GM21786 (cell line): Measurements from ENCODE around the gene SLC22A4.

Experiments
- ATAC-seq: cut with Tn5 transposase; IDR thresholded peaks from one replicate; pipeline ENCODE4 v1.9.1; 2021; ENCODE audit not compliant: unreplicated experiment

The SLC22A4 gene

DNA sequence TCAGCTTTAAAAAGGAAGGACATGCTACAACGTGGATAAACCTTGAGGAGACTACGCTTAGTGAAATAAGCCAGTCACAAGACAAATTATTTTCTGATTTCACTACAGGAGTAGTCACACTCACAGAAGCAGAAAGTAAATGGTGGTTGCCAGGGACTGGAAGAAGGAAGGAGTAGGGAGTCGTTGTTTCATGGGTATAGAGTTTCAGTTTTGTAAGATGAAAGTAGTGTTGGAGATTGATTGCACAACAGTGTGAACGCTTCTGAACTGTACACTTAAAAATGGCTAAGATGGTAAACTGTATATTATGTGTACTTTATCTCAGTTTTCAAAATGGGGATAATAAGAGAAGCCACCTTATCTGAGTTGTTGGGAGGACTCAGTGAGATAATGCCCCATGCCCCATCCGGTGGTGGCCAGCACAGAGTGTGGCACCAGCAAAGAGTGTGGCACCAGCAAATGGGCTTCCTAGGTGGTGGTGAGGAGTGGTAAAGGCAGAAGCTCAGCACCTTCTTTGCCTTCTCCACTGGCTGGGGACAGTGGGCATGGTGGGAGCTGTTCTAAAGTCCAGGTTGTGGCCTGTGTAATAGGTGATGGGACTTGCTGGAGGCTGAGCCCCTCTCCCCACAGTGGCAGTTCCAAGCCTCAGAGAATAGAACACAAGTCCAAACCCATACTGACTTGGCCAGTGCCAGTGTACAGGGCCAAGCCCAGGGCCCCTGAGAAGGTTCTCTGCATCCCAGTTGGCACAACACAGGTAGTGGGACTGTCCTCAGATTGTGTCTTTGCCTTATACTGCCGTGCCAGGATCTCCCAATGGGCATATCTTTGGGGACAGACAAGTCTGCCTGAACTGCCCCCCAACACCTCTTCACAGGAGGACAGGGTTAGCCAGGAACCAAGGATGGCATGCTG, 4.4 kb downstream of the SLC22A4 start:
- ATAC-seq: no peak

DNA sequence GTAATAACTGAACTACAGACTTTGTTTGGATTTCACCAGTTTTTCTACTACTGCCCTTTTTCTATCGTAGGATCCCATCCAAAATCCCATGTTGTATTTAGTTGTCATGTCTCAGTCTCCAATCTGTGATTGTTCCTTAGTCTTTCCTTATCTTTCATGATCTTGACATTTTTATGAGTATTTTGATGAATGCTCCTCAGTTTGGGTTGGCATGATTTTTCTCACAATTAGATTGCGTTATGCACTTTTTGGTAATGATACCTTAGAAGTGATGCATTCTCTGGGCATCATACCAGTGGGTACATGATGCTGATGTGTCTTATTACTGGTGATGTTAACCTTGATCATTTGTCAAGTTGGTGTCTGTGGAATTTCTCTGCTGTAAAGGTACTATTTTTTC, 5.7 kb downstream of the SLC22A4 start:
- no peak for ATAC-seq

- ATAC-seq: no peak
Observed at GRCh38 chr5:132300577-132301343, 6.6 kb downstream of the SLC22A4 start.

- no peak for ATAC-seq
Observed at GRCh38 chr5:132301344-132302271, 7.4 kb downstream of the SLC22A4 start.

GRCh38 chr5:132302413-132302812, 8.2 kb downstream of the SLC22A4 start:
- no peak for ATAC-seq

- no peak for ATAC-seq
Observed at GRCh38 chr5:132303589-132303988, 9.4 kb downstream of the SLC22A4 start.

DNA sequence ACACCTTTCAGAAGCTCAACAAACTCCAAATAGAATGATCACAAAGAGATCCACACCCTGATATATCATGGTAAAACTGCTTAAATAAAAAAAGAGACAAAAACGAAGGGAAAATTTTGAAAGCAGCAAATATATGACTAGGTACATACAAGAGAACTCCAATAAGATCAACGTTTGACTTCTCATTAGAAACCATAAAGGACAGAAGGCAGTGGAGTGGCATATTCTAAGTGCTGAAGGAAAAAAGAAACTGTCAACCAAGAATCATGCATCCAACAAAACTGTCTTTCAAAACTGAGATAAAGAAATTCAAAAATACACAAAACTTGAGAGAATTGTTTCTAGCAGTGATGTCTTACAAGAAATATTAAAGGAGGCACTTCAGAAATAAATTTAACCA, 11.2 kb downstream of the SLC22A4 start:
- no peak for ATAC-seq

DNA sequence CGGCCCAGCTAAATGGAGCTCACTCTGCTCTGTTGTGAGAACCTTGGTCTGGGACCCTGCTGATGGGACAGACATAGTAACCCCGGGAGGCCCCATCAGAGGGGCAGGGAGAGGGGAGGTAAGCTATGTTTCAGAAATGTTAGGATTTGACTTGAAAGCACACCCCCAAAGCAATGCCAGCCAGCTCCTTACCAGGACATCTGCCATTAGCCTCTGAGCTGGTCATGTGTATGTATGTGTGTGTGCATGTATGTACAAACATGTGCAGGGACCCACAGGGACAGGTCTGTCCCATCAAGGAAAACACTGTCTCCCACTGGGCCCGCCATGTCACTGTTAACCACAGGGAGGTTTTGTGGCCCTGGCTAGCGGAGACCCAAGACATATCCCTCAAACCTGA, 14.5 kb downstream of the SLC22A4 start:
- no peak for ATAC-seq

DNA sequence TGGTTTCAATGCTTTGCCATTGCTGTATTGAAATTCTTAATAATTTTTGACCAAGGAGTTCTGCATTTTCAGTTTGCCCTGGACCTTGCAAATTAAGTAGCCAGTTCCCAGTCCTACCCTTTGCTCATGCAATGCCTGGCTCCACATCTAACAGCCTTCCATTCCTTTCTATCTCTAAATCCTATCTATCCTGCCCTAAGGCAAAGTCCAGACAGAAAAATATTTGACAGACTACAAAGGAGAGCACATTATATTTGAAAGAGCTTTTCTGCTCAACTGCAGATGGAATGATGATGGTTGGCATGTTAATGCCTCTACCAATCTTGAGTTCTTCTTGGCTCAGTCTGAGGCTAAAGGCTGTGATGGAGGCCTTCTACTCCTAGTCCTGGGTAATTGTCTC, 15.5 kb downstream of the SLC22A4 start:
- ATAC-seq: no peak

DNA sequence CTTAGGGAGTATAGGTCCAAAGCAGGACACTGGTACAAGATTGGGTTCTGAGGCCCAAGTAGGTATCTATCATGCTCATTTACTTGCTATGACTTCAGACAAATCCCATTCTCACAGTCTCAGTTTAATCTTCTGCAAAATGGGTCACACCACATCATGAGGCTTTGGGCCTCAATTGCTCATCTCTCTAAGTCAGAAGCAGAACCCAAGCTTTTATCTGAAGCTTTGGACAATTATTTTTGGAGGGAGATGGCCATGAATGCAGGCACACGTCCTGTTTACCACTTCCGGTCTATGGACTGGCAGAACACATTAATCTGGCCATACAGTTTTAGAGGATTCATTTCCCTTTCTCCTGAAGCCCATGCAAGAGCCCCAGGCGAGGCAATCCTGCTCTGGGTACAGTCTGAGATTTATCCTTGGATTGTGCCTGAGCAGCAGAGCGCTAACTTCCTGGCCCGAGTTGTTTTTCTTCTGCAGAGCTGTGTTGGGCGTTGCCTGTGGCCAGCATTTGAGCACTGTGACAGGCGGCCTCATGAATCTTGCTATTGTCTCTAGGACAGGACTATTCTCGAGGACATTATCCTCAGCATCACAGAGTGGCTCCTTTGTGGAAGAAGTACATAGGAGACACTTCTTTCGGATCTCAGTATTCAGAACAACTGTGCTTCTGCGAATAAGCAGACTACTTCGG, 16.1 kb downstream of the SLC22A4 start:
- no peak for ATAC-seq

DNA sequence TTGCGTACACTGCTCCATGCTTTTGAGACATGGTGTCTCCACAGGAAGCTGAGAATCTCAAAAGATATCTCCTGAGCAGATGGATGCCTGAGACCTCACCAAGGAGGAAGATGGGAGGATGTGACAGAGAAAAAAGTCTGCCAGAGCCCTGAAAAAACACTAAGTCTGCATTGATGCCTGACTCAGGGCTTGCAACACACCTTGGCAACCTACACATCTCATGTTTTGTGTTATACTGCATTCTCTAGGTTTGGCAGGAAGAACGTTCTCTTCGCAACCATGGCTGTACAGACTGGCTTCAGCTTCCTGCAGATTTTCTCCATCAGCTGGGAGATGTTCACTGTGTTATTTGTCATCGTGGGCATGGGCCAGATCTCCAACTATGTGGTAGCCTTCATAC, 19.2 kb downstream of the SLC22A4 start:
- ATAC-seq: no peak

GRCh38 chr5:132313961-132314432, 19.8 kb downstream of the SLC22A4 start:
- ATAC-seq: no peak

DNA sequence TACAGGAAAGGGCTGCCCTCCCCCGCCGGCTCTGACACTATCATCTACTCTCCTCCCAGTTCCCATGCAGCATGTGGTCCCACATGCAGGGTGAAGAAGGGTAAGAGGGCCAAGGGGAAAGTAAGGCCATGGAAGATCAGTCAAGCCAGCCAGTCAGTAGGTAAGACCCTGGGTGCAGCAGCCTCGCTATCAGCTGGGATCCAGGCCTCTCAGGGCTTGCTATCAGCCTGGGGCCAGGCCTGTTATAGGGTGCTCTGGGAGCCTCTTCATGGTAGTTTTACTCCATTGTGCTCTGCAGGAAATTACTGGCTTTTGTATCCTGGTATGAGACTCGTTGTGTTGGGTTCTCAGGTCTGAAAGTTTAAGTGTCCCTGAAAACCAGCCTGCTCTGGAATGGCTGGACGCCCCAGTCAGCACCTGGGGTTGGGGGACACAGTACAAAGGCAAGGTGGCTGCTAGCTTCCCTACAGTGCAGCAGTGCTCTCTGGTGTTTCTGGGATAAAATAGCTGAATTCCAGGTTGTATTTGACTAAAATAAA, 21.4 kb downstream of the SLC22A4 start:
- no peak for ATAC-seq

GRCh38 chr5:132319975-132320374, 25.8 kb downstream of the SLC22A4 start:
- no peak for ATAC-seq

DNA sequence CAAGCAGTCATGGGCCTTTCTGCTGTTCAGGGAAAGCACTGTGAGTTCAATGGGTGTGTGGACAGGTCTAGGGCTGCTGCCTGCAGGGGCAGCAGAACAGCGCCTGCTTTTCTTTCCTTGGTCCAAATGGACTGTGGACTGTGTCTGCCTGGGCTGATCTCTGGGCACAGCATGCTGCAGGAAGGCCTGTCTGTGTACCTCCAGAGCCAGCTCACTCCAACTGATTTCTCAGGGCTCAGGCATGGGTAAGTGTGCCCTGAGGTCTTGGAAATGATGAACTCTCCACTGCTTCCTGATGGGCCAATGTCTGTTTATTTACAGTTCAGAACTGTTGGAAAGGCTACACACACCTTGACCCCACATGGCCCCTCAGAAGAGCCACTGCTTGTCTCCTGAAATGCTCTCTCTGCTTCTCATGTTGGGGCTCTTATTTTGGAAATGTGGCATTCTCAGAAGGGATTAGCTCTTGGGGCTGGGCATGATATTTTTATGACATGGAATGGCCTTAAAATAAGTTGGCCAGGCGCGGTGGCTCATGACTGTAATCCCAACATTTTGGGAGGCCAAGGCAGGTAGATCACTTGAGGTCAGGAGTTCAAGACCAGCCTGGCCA, 27.0 kb downstream of the SLC22A4 start:
- ATAC-seq: no peak

GRCh38 chr5:132322266-132322665, 28.1 kb downstream of the SLC22A4 start:
- ATAC-seq: no peak

- no peak for ATAC-seq
Observed at GRCh38 chr5:132323202-132323601, 29.0 kb downstream of the SLC22A4 start.

DNA sequence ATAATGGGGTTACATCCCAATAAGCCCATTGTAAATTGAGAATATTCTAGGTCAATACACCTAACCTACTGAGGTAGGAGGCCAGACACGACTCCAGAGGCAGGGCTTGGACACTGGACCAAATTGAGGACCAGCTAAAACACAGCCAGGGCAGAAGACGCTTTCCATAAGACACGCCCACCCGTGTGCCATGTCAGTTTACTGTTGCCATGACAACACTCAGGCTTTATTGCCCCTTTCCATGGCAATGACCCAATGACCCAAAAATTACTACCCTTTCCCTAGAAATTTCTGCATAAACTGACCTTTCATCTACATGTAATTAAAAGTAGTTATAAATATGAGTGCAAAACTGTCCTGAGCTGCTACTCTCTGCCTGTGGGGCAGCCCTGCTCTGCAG, 31.5 kb downstream of the SLC22A4 start:
- no peak for ATAC-seq

DNA sequence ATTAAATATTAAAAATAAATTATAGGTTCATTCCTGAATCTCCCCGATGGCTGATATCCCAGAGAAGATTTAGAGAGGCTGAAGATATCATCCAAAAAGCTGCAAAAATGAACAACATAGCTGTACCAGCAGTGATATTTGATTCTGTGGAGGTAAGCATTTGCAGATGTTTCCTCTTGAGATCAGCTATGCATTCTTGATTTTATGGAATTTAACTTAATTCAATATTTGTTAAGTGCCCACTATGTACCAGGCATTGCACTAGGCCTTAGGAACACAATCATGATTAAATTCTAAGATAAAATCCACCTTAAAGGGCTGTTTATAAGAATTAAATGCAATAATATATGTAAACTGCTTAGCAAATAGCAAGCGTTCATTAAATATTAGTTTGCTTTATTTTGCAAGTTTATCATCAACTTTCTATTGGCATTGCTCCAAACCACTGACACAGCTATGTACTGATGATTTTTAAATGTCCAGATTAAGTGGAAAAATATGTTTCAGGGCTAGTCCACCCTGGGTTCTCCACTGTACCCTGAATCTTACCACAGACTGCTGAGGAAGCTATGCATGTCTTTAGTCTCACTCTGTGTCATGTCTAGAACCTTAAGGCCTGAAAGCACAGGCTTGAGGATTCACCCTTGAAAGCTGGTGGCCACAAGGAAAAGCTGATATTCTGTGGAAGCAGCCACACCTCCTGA, 33.2 kb downstream of the SLC22A4 start:
- no peak for ATAC-seq
